SU-DHL-6 (cell line): ENCODE results near the gene SMIM30.

Experiments used
- CTCF ChIP-seq: fragments of 200-600 bp; sonication (generic); IDR thresholded peaks from one replicate; pipeline ENCODE4 v1.5.1; 2017; ENCODE audit warnings: antibody characterized with exemption, mild to moderate bottlenecking, low read length, moderate library complexity; ENCODE audit not compliant: insufficient read depth, poor library complexity, severe bottlenecking
- EZH2phosphoT487 ChIP-seq: fragments of 200-600 bp; sonication (generic), shearing (Covaris generic); conservative IDR thresholded peaks from 2 replicates; pipeline ENCODE4 v1.6.1; 2018; ENCODE audit warnings: mild to moderate bottlenecking, antibody characterized with exemption, low read length, moderate library complexity, mixed read lengths

- no peak for TF ChIP-seq CTCF
- TF ChIP-seq EZH2phosphoT487 = no peak
Observed at GRCh38 chr7:113141803-113142202, 23.4 kb upstream of the SMIM30 start.
